NCI-H187 (cell line): ENCODE measurements around the gene CYP4F22.

Experiments used
- DNase-seq, 2 experiments: peaks; one replicate each; lab custom pipeline; 2025; lab: John Stamatoyannopoulos, UW

The CYP4F22 gene

DNA sequence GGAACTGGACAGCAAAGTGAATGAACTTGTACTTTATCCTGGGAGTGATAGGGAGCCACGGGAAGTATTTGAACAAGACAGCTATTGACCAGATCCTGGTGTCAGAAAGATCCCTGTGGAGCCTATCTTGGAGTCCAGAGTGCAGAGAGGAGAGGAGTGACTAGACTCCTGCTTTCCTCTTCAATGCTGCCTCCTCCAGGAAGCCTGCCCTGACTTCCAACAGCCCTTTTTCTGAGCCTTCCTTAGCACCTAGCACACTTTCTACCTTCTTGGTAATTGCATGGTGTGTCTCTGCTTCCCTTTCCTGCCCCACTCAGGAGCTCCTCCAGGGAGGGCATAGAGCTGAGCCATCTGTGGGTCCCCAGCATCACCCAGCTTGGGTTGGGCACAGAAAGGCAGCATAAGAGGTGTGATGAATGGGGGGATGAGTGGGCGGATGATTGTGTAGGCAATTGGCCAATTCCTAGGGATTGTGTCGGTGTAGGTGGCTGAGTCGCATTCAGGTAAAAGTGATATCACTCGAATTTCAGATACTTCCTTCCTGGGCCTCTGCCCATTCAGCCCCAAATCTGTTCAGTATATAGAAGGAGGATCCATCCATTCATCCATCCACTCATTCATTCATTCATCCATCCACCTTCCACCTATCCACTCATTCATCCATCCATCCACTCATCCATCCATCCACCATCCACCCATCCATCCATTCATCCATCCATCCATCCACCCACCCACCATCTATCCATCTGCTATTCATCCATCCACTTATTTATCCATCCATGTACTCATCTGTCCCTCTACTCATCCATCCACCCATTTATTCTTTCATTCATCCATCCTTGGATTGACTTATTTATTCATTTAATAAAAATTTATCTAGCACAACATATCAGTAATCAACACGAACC is 26.9 kb downstream of the CYP4F22 start:
- no peak for DNase-seq

DNA sequence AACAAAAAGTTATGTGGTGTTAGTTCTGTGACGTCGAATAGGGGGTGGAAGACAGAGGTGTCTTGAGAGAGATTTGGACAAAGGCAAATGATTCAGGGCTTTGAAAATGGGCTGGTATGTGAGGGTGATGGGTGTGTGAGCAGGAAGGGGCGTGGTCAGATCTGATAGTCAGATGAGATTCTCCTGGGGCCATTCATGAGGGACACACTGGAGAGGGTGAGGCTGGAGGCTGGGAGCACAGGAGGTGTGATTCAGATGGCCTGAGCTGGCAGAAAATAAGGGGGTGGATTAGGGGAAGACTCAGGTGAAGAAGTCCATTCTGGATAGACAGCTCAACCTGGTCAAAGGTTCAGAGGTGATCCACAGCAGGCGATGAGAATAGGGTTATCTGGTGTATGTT is 28.0 kb downstream of the CYP4F22 start:
- DNase-seq: no peak

DNA sequence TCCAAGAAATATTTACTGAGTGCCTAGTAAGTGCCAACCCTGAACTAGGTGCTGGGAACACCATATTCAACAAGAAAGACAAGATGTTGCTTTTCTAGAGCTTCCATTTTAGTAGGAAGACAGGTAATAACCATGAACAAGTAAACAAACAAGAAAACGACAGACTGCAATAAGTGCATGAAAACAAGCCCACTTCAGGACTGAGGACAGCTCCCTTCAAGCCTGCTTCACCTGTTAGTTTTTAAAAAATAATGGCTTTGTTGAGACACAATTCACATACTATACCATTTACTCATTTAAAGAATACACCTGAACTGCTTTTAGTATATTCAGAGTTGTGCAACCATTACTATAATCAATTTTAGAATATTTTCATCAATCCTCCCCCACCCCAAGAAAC is 30.4 kb downstream of the CYP4F22 start:
- no peak for DNase-seq

DNA sequence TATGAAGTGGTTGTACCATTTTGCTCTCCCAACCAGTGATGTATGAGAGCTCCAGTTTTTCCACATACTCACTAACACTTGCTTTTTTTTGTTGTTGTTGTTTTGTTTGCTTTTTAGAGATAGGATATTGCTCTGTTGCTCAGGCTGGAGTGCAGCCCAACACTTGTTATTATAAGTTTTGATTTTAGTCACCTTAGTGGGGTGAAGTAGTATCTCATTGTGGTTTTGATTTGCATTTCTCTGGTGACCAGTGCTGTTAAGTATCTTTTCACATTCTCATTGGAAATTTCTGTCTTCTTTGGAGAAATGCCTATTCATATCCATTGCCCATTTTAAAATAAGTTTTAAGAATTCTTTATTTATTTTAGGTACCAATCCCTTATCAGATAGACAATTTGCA is 31.3 kb downstream of the CYP4F22 start:
- no peak for DNase-seq

DNA sequence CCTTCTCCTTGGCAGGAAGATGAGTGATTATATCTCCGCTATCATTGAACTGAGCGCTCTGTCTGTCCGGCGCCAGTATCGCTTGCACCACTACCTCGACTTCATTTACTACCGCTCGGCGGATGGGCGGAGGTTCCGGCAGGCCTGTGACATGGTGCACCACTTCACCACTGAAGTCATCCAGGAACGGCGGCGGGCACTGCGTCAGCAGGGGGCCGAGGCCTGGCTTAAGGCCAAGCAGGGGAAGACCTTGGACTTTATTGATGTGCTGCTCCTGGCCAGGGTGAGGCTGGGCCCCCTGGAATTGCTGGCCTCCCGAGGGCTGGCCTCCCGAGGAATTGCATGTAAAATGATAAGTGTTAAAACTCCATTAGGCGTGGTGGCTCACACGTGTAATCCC is 32.1 kb downstream of the CYP4F22 start:
- DNase-seq: no peak

DNA sequence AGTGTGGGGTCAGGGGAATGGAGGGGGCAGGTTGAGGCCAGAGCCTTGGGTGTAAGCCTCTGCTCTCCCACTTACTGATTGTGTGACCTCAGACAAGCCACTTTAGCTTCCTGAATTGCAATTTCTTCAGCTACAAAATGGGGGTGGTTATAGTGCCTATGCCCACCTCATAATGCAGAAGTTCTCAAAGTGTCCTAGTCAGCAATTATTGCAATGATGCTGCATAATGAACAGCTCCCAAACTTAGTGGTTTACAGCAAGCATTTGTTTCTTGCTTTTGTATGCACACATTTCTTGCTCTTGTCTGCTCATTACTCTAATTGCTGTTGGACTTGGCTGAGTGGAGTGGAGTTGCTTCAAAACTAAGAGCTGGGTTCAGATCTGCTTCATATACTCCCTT is 36.0 kb downstream of the CYP4F22 start:
- DNase-seq: no peak

DNA sequence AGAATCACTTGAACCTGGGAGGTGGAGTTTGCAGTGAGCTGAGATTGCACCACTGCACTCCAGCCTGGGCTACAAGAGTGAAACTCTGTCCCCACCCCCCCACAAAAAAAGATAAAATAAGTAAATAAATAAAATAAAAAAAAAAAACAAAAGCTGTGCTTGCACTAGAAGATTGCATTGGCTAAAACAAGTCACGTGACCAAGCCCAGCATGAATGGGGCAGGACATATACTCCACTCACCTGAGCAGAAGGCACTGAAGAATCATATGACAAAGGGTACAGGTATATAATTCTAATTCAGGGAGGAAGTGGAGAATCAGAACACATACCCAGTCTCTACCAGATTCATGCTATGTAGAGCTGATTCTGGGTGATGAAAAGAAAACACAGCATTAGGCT is 36.6 kb downstream of the CYP4F22 start:
- no peak for DNase-seq

DNA sequence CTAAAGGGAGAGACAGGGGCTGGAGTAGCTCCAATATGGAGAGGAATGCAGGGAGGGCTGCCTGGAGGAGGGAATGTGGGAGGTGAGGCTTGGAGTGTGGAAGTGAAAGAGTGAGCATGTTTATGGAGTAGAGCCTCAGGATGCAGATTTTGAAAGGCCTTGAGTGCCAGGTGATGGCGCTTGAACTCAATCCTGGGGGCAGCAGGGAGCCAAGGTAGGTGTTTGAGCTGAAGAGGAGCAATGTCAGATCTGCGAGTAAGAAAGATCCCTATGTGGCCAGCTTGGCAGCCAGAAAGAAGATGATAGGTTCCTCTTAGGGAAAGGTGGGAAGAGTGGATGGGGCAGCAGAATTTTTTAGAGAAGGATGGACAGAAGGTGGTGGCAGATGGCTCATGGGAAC is 40.3 kb downstream of the CYP4F22 start:
- no peak for DNase-seq

DNA sequence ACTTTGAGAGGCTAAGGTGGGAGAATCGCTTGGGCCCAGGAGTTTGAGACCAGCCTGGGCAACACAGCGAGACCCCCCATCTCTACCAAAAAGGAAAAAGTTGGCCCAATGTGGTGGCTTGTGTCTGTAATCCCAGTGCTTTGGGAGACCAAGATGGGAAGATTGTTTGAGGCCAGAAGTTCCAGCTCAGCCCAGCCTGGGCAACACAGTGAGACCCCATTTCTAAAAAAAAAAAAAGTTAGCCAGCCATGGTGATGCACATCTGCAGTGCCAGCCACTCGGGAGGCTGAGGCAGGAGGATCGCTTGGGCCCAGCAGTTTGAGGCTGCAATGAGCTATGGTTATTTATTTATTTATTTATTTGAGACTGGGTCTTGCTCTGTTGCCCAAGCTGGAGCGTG is 41.3 kb downstream of the CYP4F22 start:
- no peak for DNase-seq

DNA sequence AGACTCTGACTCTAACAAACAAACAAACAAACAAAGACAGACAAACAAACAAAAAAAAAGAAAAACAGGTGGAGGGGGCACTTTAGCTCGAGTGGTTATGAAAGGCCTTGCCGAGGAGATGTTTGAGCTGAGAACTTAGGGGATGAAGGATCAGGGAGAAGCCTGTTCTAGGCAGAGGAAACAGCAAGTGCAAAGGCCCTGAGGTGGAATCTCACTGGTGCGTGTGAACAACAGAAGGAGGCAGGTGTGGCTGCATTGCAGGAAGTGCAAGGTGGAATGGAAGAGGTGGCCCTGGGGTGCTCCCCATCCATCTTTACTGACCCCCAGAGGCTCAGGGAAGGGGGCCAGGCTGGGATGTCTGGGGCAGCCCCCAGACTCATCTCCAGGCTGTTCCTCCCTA is 41.9 kb downstream of the CYP4F22 start:
- DNase-seq: no peak

DNA sequence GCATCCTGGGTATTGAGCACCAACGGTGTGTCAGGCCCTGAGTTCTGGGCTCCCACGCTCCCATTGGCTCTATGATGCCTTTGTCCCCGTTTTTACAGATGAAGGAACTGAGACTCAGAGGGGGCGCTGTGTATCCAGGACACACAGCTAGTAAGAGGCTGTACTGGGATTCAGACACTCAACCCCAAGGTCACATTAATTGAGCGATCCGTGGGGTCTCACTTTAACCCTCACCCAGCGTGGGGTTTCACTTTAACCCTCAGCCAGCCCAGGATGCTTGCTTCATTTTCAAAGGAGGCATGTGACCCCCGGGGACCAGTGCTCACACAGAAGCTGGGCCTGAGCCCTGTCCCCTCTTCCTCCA is 42.6 kb downstream of the CYP4F22 start:
- DNase-seq: no peak

DNA sequence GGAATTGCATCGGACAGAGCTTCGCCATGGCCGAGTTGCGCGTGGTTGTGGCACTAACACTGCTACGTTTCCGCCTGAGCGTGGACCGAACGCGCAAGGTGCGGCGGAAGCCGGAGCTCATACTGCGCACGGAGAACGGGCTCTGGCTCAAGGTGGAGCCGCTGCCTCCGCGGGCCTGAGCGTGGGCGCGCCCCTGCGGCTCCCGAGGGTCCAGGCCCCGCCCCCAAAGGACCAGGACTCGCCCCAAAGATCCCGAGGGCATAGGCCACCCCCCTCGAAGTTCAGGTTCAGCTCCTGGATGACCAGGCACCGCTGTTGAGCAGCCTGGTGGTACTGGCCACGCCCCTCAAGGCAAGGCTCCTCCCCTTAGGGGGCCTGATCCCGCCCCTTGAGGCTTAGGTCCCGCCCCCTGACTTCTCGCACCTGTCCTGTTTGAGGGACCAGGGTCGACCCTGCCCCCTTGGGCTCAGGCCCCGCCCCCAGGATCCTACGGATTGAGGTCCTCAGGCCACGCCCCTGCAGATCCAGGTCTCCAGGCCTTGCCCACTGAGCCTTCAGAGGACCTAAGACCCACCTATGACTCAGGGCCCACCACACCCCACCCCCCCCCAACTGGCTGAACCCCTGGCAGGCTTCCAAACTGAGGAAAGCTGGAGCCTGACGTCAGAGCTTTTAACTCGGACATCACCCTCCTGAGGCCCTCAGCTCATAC is 43.1 kb downstream of the CYP4F22 start:
- no peak for DNase-seq

DNA sequence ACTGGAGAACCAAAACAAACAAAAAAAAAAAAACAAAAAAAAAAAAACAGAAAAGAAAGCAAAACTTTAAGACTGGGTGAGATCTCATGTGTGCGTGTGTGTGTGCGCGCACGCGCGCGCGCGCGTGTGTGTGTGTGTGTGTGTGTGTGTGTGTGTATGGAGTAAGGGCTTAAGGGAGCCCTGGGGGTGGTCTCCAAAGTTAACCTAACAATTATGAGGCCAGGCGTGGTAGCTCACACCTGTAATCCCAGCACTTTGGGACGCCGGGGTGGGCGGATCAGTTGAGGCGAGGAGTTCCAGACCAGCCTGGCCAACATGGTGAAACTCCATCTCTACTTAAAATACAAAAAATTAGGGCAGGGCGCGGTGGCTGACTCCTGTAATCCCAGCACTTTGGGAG is 46.7 kb downstream of the CYP4F22 start:
- DNase-seq: no peak

DNA sequence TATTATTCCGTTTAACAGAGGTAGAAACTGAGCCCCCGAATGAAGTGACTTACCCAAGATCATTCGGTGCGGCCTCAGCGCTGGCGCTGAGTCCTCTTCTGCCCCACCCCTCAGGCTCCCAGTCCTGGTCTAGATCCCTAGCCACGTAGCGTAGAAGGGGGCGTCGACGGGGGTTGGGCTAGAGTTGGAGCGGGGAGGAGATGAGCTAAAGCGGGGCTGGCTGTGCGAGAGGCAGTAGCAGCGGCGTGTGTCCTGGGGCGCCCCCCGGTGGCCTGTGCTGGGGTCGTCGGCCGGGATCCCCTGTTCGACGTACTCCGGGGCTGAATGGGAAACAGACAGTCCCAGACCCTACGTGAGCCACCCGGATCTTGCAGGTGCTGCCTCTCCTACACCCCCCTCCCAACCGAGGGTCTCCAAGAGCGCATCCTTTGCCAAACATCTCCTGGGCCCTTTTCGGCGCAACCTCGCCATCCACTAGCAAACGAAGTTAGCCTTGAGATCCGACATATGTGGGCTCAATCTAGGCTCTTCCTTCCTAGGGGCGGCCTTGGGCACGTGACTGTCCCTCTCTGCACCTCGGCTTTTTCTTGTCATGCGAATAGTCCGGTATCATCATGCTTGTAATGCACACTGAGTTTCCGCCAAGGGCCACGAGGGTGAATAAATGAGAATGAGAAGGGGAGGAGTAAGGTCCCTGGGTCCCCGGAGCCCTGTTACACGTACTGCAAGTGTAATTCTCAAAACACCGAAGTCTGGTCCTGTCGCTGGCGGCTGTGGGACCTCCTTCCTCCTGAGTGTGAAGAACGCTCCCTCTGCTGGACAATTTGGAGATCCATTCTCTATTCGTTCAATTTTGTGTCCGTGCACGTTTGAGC is 47.7 kb downstream of the CYP4F22 start:
- peak in 1 of 2 experiments; percentile 13 for DNase-seq

DNA sequence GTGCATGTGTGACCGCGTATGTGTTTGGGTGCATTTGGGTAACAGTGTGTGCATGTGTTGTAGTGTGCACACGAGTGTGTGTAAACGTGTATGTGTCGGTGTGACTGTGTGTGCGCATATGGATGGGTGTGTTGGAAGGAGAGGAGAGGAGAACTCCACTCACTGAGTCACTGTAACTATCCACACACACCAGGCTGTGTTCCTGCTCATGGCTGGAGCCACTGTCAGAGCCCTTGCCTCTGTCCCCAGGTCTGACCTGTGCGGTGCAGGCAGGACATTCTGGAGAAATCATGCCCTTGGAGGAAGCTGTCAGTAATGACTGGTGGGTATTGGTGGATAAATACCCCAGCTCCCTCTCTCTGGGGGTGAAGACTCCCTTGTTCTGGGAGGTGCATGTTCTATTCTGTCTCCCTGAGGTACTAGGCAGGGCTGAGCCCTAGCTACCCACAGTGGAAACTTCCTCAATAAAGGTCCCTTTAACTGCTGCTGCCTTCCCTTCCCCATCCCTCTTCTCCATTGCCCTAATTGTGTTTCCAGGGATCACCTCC is 48.4 kb downstream of the CYP4F22 start:
- DNase-seq: no peak

DNA sequence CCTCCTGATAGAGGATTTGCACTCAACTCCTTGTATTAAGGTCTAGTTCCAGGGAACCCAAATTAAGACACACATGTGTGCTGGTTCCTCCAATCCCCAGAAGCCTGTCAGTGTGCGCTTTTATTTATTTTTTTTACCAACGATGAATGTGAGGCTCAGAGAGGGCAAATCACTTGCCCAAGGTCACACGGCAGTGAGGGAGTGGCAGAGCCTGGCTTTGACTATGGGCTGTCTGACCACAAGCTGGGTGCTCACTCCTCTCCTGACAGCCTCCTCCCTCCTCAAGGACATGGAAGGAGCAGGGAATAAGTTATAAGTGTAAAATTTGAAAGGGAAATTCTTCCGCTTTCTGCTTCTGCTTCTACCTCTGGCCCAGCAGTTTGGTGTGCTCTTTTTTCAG is 48.9 kb downstream of the CYP4F22 start:
- DNase-seq: no peak

DNA sequence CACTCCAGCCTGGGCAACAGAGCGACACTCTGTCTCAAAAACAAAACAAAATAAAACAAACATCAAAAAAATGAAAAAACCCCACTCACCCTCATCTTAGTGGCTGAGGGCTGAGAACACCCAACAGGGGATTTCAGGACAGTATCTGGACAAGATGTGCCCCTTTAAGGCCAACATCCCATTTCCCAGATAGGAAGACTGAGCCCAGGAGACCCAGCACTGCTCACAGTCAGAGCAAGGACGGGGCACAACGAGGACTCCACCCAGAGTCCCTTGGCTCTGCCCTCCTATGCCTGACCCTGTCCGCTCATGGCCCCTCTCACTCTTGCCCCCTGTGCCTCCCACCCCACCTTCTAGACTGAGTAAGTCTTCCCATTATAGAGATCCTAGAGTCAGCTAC is 53.8 kb downstream of the CYP4F22 start:
- no peak for DNase-seq

DNA sequence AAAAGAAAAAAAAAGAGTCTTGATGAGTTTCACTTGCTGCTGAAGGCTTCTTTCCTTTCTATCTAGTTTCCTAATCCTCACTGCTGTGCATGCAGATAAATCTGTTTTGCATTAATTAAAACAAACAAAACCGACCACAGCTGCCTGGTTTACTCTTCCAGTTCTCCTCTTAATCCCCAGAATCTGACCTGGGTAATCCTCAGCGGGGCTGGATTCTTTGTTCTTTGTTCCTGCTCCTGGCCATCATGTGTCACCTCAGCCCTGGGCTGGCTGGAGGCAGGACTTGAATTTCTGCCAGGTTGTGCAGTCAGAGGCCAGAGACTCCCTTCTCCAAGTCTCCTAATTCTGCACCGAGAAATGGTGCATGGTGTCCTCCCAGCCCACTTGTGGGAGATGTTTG is 54.5 kb downstream of the CYP4F22 start:
- no peak for DNase-seq

DNA sequence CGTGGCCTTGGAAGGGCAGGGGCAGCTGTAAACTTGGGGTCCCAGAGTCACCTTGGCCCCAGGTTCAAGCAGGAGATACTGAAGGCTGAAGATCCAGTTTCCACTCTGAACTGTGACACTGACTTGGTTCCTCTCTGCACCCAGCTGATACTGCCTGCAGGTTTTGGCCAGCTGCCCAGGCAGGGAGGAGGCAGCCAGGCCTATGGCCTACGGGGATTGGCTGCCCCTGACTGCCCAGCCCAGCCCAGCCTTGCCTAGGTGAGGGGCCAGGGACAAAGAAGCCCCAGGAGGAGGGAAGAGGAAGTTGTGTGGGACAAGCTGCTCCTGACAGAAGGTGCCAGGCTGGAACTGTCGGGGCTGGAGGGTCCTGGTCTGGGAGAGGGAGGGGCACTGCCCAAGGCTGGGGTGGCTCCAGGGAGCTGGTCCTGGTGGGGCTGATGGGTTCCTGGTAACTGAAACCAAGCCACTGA is 55.0 kb downstream of the CYP4F22 start:
- DNase-seq: no peak

DNA sequence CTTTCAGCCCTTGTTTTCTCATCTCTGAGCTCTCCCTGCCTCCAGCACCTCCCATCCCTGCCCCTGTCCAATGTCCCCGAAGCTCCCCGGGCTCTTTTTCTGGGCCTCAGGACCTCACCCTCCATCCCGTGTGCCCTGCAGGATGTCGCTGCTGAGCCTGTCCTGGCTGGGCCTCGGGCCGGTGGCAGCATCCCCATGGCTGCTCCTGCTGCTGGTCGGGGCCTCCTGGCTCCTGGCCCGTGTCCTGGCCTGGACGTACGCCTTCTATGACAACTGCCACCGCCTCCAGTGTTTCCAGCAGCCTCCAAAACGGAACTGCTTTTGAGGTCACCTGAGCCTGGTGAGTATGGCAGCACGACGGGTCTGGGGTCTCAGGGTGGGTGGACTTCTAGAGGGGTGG is 55.6 kb downstream of the CYP4F22 start:
- DNase-seq: no peak

DNA sequence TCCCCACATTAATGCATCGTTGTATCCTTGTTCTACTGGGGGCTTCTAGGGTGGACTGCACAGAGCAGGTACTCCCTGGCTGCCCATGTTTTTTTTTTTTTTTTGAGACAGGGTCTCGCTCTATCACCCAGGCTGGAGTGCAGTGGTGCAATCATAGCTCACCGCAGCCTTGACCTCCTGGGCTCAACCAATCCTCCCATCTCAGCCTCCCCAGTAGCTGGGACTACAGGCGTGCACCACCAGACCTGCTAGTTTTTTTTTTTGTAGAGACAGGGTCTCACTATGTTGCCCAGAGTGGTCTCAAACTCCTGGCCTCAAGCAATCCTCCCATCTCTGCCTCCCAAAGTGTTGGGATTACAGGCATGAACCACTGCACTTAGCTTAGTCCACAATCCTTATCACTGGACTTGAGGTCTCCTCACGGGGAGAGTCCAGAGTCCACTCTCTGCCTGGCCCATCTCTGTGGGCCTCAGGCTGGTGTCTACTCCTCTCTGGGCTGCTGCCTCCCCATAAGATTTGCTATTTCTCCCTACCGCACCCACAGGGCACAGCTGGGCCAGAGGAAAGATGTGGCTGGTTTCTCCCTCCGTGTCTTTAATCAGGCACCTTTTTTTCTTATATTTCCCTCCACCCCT is 56.3 kb downstream of the CYP4F22 start:
- DNase-seq: no peak

DNA sequence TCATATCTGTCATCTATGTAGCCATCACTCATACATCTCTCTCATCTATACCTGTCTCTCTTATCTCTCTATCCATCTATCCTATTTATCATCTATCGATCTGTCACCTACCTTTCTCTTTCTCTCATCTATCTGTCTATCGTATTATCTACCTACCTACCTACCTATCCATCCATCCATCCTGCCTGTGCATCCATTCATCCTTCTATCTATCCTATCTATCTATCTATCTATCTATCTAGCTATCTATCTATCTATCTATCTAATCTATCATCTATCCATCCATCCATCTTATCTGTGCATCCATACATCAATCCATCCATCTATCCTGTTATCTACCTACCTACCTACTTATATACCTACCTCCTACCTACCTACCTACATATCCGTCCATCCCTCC is 62.1 kb downstream of the CYP4F22 start:
- DNase-seq: no peak
